Gastroesophageal sphincter (tissue), 3 donors: ENCODE measurements around the gene LGALS3BP.

Experiments
- POLR2A ChIP-seq, 2 donors: fragments of 450-650 bp; IDR thresholded peaks; one replicate each; pipeline ENCODE4 v1.6.1; 2017; ENCODE audit warnings: antibody characterized with exemption in 2 of 2, mild to moderate bottlenecking in 2 of 2, moderate library complexity in 1 of 2
- POLR2AphosphoS5 ChIP-seq: sonication (generic); formaldehyde crosslinking; IDR thresholded peaks from one replicate; pipeline ENCODE4 v1.6.1; 2017; ENCODE audit warnings: antibody characterized with exemption
- TF ChIP-seq, protein P1 (sequence below), 4 experiments: fragments of 200-600 bp in 2 of 4; fragments of 450-650 bp in 2 of 4; sonication (generic) in 1 of 4; IDR thresholded peaks; one replicate each; pipeline ENCODE4 v1.5.1; 2017 to 2019; ENCODE audit warnings: antibody characterized with exemption in 4 of 4, mild to moderate bottlenecking in 2 of 4, moderate library complexity in 2 of 4

DNA sequence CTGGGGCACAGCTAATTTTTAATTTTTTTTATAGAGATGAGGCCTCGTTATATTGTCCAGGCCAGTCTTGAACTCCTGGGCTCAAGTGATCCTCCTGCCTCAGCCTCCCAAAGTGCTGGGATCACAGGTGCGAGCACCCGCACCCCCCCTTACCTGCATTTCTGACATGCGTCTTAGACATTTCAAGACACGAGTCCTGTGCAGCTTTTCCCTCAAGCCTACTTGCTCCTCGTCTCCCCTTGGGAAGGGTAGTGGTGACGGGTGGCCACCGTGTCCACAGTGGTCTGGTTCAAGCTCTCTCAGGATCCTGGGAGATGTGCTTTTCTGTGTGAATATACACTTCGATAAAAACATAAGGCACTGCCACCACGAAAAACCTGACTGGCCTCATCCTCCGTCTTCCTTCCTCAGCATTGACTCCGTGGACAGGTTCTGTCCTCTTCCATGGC is 20.2 kb upstream of the LGALS3BP start:
- TF ChIP-seq POLR2AphosphoS5 (no peak), POLR2A (IDR thresholded peaks at IDR 0.05) (no peak)
- TF ChIP-seq, protein P1, sequence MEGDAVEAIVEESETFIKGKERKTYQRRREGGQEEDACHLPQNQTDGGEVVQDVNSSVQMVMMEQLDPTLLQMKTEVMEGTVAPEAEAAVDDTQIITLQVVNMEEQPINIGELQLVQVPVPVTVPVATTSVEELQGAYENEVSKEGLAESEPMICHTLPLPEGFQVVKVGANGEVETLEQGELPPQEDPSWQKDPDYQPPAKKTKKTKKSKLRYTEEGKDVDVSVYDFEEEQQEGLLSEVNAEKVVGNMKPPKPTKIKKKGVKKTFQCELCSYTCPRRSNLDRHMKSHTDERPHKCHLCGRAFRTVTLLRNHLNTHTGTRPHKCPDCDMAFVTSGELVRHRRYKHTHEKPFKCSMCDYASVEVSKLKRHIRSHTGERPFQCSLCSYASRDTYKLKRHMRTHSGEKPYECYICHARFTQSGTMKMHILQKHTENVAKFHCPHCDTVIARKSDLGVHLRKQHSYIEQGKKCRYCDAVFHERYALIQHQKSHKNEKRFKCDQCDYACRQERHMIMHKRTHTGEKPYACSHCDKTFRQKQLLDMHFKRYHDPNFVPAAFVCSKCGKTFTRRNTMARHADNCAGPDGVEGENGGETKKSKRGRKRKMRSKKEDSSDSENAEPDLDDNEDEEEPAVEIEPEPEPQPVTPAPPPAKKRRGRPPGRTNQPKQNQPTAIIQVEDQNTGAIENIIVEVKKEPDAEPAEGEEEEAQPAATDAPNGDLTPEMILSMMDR (IDR thresholded peaks at IDR 0.05) = no peak
